A549 (cell line): ENCODE measurements around the gene GNG12.
"Not testable (repeated sequence)": the region's sequence is repeated elsewhere in the genome, so short reads cannot be mapped to it uniquely, and the experiment has no call there.

ENCODE experiments used
- CEBPB ChIP-seq, 2 experiments: fragments of >200 bp in 1 of 2; sonication (Bioruptor Twin) in 1 of 2; formaldehyde crosslinking in 1 of 2; IDR thresholded peaks; 2 replicates each; pipeline ENCODE4 v1.6.1; 2012 to 2016
- CHD2 ChIP-seq: fragments of 150-350 bp; IDR thresholded peaks from 2 replicates; pipeline ENCODE4 v1.6.1; 2014; ENCODE audit warnings: low read length; ENCODE audit not compliant: partially characterized antibody
- CHD4 ChIP-seq: fragments of 200-600 bp; sonication (generic); IDR thresholded peaks from 2 replicates; pipeline ENCODE4 v1.6.1; 2016; ENCODE audit warnings: antibody characterized with exemption, mild to moderate bottlenecking, borderline replicate concordance
- CTCF ChIP-seq: fragments of >200 bp; sonication (Bioruptor Twin); formaldehyde crosslinking; IDR thresholded peaks from 3 replicates; pipeline ENCODE4 v1.5.1; 2016
- EHMT2 ChIP-seq: fragments of 200-600 bp; sonication (generic); IDR thresholded peaks from 2 replicates; pipeline ENCODE4 v1.6.1; 2016; ENCODE audit warnings: antibody characterized with exemption, low read depth, mild to moderate bottlenecking, moderate library complexity
- FOSL2 ChIP-seq, 2 experiments: fragments of 450-650 bp in 1 of 2; fragments of >200 bp in 1 of 2; sonication (Bioruptor Twin) in 1 of 2; formaldehyde crosslinking; IDR thresholded peaks; 2 replicates each; pipeline versions ENCODE4 v1.5.0 to v1.6.1; 2016 to 2020; ENCODE audit warnings: mild to moderate bottlenecking in 1 of 2, moderate library complexity in 1 of 2
- HOXA7 ChIP-seq: fragments of 250-450 bp; sonication (Bioruptor Pico); IDR thresholded peaks from 2 replicates; pipeline ENCODE4 v1.5.0; 2020; ENCODE audit warnings: mild to moderate bottlenecking, moderate library complexity
- JUN ChIP-seq, 2 experiments: fragments of >200 bp; sonication (Bioruptor Twin); formaldehyde crosslinking; IDR thresholded peaks; 2 replicates in 1 of 2; 3 replicates in 1 of 2; pipeline ENCODE4 v1.6.1; 2016 to 2017
- MAX ChIP-seq: IDR thresholded peaks from 2 replicates; pipeline ENCODE4 v1.6.1; 2012
- POLR2A ChIP-seq: IDR thresholded peaks from 2 replicates; pipeline ENCODE4 v1.6.1; 2012; ENCODE audit warnings: mild to moderate bottlenecking, low read length
- ZNF302 ChIP-seq: fragments of 250-450 bp; sonication (Bioruptor Pico); IDR thresholded peaks from 2 replicates; pipeline ENCODE4 v1.9.0; 2021; ENCODE audit warnings: inconsistent platforms, mild to moderate bottlenecking, moderate library complexity
- ZSCAN20 ChIP-seq: fragments of 250-450 bp; sonication (Bioruptor Pico); IDR thresholded peaks from 2 replicates; pipeline ENCODE4 v1.8.0; 2022; ENCODE audit warnings: mild to moderate bottlenecking, moderate library complexity
- TF ChIP-seq, protein P1 (sequence below): fragments of 200-600 bp; sonication (generic); IDR thresholded peaks from 2 replicates; pipeline ENCODE4 v1.6.1; 2016; ENCODE audit warnings: antibody characterized with exemption, mild to moderate bottlenecking, moderate library complexity

DNA sequence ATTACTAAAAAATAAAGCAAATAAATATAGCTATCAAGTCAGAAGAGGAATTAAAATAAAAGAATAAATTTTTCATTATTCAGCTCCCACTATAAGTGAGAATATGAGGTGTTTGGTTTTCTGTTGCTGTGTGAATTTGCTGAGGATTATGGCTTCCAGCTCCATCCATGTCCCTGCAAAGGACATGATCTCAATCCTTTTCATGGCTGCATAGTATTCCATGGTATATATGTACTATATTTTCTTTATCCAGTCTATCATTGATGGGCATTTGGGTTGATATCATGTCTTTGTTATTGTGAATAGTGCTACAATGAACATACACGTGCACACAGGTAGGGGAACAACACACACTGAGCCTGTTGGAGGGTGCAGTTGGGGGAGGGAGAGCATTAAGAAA, 176.1 kb downstream of the GNG12 start:
- TF ChIP-seq, protein P1, sequence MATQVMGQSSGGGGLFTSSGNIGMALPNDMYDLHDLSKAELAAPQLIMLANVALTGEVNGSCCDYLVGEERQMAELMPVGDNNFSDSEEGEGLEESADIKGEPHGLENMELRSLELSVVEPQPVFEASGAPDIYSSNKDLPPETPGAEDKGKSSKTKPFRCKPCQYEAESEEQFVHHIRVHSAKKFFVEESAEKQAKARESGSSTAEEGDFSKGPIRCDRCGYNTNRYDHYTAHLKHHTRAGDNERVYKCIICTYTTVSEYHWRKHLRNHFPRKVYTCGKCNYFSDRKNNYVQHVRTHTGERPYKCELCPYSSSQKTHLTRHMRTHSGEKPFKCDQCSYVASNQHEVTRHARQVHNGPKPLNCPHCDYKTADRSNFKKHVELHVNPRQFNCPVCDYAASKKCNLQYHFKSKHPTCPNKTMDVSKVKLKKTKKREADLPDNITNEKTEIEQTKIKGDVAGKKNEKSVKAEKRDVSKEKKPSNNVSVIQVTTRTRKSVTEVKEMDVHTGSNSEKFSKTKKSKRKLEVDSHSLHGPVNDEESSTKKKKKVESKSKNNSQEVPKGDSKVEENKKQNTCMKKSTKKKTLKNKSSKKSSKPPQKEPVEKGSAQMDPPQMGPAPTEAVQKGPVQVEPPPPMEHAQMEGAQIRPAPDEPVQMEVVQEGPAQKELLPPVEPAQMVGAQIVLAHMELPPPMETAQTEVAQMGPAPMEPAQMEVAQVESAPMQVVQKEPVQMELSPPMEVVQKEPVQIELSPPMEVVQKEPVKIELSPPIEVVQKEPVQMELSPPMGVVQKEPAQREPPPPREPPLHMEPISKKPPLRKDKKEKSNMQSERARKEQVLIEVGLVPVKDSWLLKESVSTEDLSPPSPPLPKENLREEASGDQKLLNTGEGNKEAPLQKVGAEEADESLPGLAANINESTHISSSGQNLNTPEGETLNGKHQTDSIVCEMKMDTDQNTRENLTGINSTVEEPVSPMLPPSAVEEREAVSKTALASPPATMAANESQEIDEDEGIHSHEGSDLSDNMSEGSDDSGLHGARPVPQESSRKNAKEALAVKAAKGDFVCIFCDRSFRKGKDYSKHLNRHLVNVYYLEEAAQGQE, result not testable (repeated sequence)
- TF ChIP-seq POLR2A; CHD2; CHD4; CTCF; HOXA7 (CRISPR knock-in tag); ZSCAN20; CEBPB (IDR thresholded peaks at IDR 0.05); JUN (IDR thresholded peaks at IDR 0.05); FOSL2 (IDR thresholded peaks at IDR 0.05); FOSL2 (CRISPR knock-in tag; IDR thresholded peaks at IDR 0.05); ZNF302 (CRISPR knock-in tag); EHMT2; MAX: not testable (repeated sequence)
